B cell (primary cell): ENCODE measurements around the gene UBE2B. TPM values are rescaled to one million over a fixed set of nuclear protein-coding genes. Genes with fewer than 3 reads are reported as not detected.

ENCODE experiments used
- ATAC-seq: fragments of 200-7000 bp; cut with Tn5 transposase; one replicate; pipeline ENCODE4 v1.10.0; 2021; ENCODE audit warnings: low read depth, mild to moderate bottlenecking, moderate number of reproducible peaks, moderate library complexity
- CTCF ChIA-PET: fragments of 350-600 bp; sonication (Branson Sonifier 250); formaldehyde crosslinking; loops from one replicate; lab custom pipeline; 2021; ENCODE audit warnings: antibody characterized with exemption, inconsistent platforms; lab: Charles Lee
- POLR2A ChIA-PET: fragments of 350-600 bp; sonication (Branson Sonifier 250); formaldehyde crosslinking; loops from one replicate; lab custom pipeline; 2021; ENCODE audit warnings: antibody characterized with exemption; lab: Charles Lee
- DNase-seq: peaks from one replicate; pipeline ENCODE4 v3.0.0; 2013
- H2AFZ ChIP-seq: 2 replicates; pipeline ENCODE4 v1.6.1; 2012; ENCODE audit warnings: mild to moderate bottlenecking, low read depth, low read length; ENCODE audit not compliant: insufficient read depth, poor library complexity, severe bottlenecking
- H3K27ac ChIP-seq, 2 donors: 1 replicate in 1 of 2; 2 replicates in 1 of 2; pipeline ENCODE4 v1.5.1; 2012 to 2013; ENCODE audit warnings: low read length in 2 of 2, mild to moderate bottlenecking in 2 of 2, moderate library complexity in 1 of 2
- H3K27me3 ChIP-seq, 4 experiments: fragments of 200-600 bp in 1 of 4; sonication (generic) in 1 of 4; replicated peaks in 1 of 4; 1 replicate in 2 of 4; 2 replicates in 2 of 4; pipeline versions ENCODE4 v1.6.1 to v1.7.0; 2013 to 2016; ENCODE audit warnings: low read length in 3 of 4, mild to moderate bottlenecking in 2 of 4, mixed read lengths in 1 of 4, moderate library complexity in 1 of 4; ENCODE audit not compliant: insufficient read depth in 4 of 4, control insufficient read depth in 3 of 4; ENCODE audit errors: control extremely low read depth in 1 of 4
- H3K36me3 ChIP-seq, 2 experiments: replicated peaks in 1 of 2; 1 replicate in 1 of 2; 2 replicates in 1 of 2; pipeline versions ENCODE4 v1.6.1 to v1.7.1; 2013; ENCODE audit warnings: low read length in 1 of 2; ENCODE audit not compliant: insufficient read depth in 2 of 2, control insufficient read depth in 1 of 2; ENCODE audit errors: control extremely low read depth in 1 of 2, extremely low read depth in 1 of 2
- H3K4me1 ChIP-seq, 2 donors: fragments of 200-600 bp in 1 of 2; sonication (generic) in 1 of 2; 1 replicate in 1 of 2; 2 replicates in 1 of 2; pipeline versions ENCODE4 v1.5.1 to v1.6.1; 2013 to 2017; ENCODE audit warnings: low read length in 2 of 2; ENCODE audit not compliant: control insufficient read depth in 2 of 2, insufficient read depth in 2 of 2
- H3K4me2 ChIP-seq: replicated peaks from 2 replicates; pipeline ENCODE3; 2012; ENCODE audit warnings: mild to moderate bottlenecking, low read depth, low read length; ENCODE audit not compliant: poor library complexity, severe bottlenecking
- H3K4me3 ChIP-seq, 5 experiments: fragments of 200-600 bp in 1 of 5; sonication (generic) in 1 of 5; 1 replicate in 3 of 5; 2 replicates in 2 of 5; pipeline versions ENCODE4 v1.5.1 to v1.7.0; 2011 to 2016; ENCODE audit warnings: low read length in 4 of 5, mild to moderate bottlenecking in 4 of 5, low read depth in 2 of 5, control low read depth in 1 of 5, moderate library complexity in 1 of 5; ENCODE audit not compliant: insufficient read depth in 1 of 5; ENCODE audit errors: control extremely low read depth in 1 of 5, extremely low read depth in 1 of 5
- H3K79me2 ChIP-seq: fragments of 200-600 bp; sonication (generic); one replicate; pipeline ENCODE4 v1.6.0; 2016; ENCODE audit warnings: low read length; ENCODE audit not compliant: control insufficient read depth, insufficient read depth
- H3K9ac ChIP-seq: fragments of 200-600 bp; sonication (generic); 2 replicates; pipeline ENCODE4 v1.6.1; 2017; ENCODE audit warnings: mild to moderate bottlenecking, low read length, moderate library complexity
- H3K9me3 ChIP-seq, 3 donors: one replicate each; pipeline versions ENCODE4 v1.6.1 to v1.7.1; 2013; ENCODE audit warnings: low read length in 2 of 3; ENCODE audit not compliant: control insufficient read depth in 2 of 3, insufficient read depth in 1 of 3; ENCODE audit errors: control extremely low read depth in 1 of 3
- H4K20me1 ChIP-seq: 2 replicates; pipeline ENCODE4 v1.6.0; 2012; ENCODE audit warnings: mild to moderate bottlenecking, low read length; ENCODE audit not compliant: insufficient read depth, control insufficient read depth, poor library complexity, severe bottlenecking
- H3K27ac Mint-ChIP-seq: one replicate; pipeline ENCODE4 v1.8.0; 2021; ENCODE audit warnings: mixed read lengths
- H3K27me3 Mint-ChIP-seq: one replicate; pipeline ENCODE4 v1.8.0; 2021; ENCODE audit warnings: mixed read lengths
- H3K4me1 Mint-ChIP-seq: one replicate; pipeline ENCODE4 v1.8.0; 2021; ENCODE audit warnings: mixed read lengths
- H3K4me3 Mint-ChIP-seq: one replicate; pipeline ENCODE4 v1.8.0; 2021; ENCODE audit warnings: mixed read lengths
- H3K9me3 Mint-ChIP-seq: one replicate; pipeline ENCODE4 v1.8.0; 2022; ENCODE audit warnings: mixed read lengths; ENCODE audit not compliant: insufficient read depth
- EZH2 ChIP-seq: IDR thresholded peaks from 2 replicates; pipeline ENCODE4 v1.6.1; 2012; ENCODE audit warnings: borderline replicate concordance, low read depth, mild to moderate bottlenecking, moderate library complexity, low read length; ENCODE audit not compliant: insufficient read depth, poor library complexity, severe bottlenecking
- WGBS: methylation state at CpG from one replicate; pipeline ENCODE4 v1.1.5; 2013; ENCODE audit warnings: missing lambda C conversion rate; ENCODE audit not compliant: insufficient coverage; 5-methylcytosine and 5-hydroxymethylcytosine counted together
- intact Hi-C: fragments of 100-400 bp; cut with micrococcal nuclease; formaldehyde crosslinking; loops from one replicate; pipeline ENCODE4 v1.10.0; 2022
- polyA plus RNA-seq: library from polyadenylated mRNA; depleted of rRNA; stranded (reverse); fragments of >200 nt; gene quantifications from 2 replicates; pipeline ENCODE4 v1.2.3, GENCODE V29; 2012
- total RNA-seq, 2 donors: library from RNA; stranded (reverse); fragments of 120-200 nt in 1 of 2; gene quantifications; 1 replicate in 1 of 2; 2 replicates in 1 of 2; pipeline versions ENCODE4 v1.2.3 to v1.2.4, GENCODE V29; 2013 to 2022
- TF ChIP-seq, protein P1 (sequence below): fragments of 200-600 bp; IDR thresholded peaks from one replicate; pipeline ENCODE4 v1.8.0; 2022; ENCODE audit warnings: antibody characterized with exemption, mild to moderate bottlenecking

The UBE2B gene
- total and polyA plus RNA-seq, 2 donors (not counting 1 experiment from before 2014, with no cell fraction given), result 23.0 to 106 TPM

GRCh38 chr5:134437340-134437846 is 66.0 kb downstream of the UBE2B start:
- peak overlapping the region; percentile 70 for H3K27ac Mint-ChIP-seq
- ATAC-seq (no peak), DNase-seq (no peak)
- Histone ChIP-seq H3K4me2 (peak overlapping the region; percentile 72), H4K20me1 (no peaks in the 10 kb centered on the region), H3K27ac (peak overlapping the region; percentile 28 to 43), H3K79me2 (no peaks in the 10 kb centered on the region), H3K9me3 (peaks cover 0 to 3% (median 0%) of the 10 kb centered on the region in 3 donors), H3K4me1 (peaks cover 12 to 17% of the 10 kb centered on the region in 2 donors), H3K4me3 (no peak overlapping the region), H3K9ac (peak overlapping the region; percentile 41), H2AFZ (peak overlapping the region; percentile 80), H3K27me3 (peaks cover 0 to 3% (median 0%) of the 10 kb centered on the region in 4 experiments), H3K36me3 (no peaks in the 10 kb centered on the region)
- 80% methylated on average over 1 of the region's 4 CpGs for WGBS
- no peaks in the 10 kb centered on the region for H3K27me3 Mint-ChIP-seq
- no peak for TF ChIP-seq EZH2
- TF ChIP-seq, protein P1, sequence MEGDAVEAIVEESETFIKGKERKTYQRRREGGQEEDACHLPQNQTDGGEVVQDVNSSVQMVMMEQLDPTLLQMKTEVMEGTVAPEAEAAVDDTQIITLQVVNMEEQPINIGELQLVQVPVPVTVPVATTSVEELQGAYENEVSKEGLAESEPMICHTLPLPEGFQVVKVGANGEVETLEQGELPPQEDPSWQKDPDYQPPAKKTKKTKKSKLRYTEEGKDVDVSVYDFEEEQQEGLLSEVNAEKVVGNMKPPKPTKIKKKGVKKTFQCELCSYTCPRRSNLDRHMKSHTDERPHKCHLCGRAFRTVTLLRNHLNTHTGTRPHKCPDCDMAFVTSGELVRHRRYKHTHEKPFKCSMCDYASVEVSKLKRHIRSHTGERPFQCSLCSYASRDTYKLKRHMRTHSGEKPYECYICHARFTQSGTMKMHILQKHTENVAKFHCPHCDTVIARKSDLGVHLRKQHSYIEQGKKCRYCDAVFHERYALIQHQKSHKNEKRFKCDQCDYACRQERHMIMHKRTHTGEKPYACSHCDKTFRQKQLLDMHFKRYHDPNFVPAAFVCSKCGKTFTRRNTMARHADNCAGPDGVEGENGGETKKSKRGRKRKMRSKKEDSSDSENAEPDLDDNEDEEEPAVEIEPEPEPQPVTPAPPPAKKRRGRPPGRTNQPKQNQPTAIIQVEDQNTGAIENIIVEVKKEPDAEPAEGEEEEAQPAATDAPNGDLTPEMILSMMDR, result no peak
- intact Hi-C loops, result loop anchor here (1.0 to 2.0 kb wide), 3 partner anchors 10 to 87 kb away; partner anchors contain the start of gene UBE2B
- ChIA-PET CTCF (interaction anchor here (1.0 to 2.6 kb wide), 6 partner anchors 9 to 141 kb away, joined by 3 to 13 read pairs (median 6); partner anchors contain the start of gene CDKN2AIPNL), POLR2A (interaction anchor here (0.9 to 2.0 kb wide), 5 partner anchors 9 to 87 kb away, joined by 3 to 25 read pairs (median 6); partner anchors contain the start of gene CDKN2AIPNL)
- peak overlapping the region; percentile 53 for H3K4me3 Mint-ChIP-seq
- H3K9me3 Mint-ChIP-seq, result no peaks in the 10 kb centered on the region
- H3K4me1 Mint-ChIP-seq, result peaks cover 35% of the 10 kb centered on the region
